H9 (cell line): ENCODE measurements around the gene GRIN2A. TPM values are rescaled to one million over a fixed set of nuclear protein-coding genes. Genes with fewer than 3 reads are reported as not detected.

Experiments
- DNase-seq: peaks from one replicate; pipeline ENCODE4 v3.0.0-alpha.2; 2017
- H2AFZ ChIP-seq: one replicate; pipeline ENCODE4 v1.6.1; 2013; ENCODE audit warnings: mild to moderate bottlenecking, low read length, control low read depth, moderate library complexity
- H2AK5ac ChIP-seq: 2 replicates; pipeline ENCODE4 v1.6.1; 2013; ENCODE audit warnings: low read length, control low read depth, mixed read lengths; ENCODE audit not compliant: insufficient read length
- H2BK120ac ChIP-seq: one replicate; pipeline ENCODE4 v1.6.1; 2013; ENCODE audit warnings: low read depth, mild to moderate bottlenecking, low read length, control low read depth, inconsistent platforms; ENCODE audit not compliant: poor library complexity, severe bottlenecking
- H2BK12ac ChIP-seq: 2 replicates; pipeline ENCODE4 v1.6.1; 2013; ENCODE audit warnings: low read length, control low read depth, mixed read lengths, low read depth; ENCODE audit not compliant: insufficient read length
- H2BK15ac ChIP-seq: 2 replicates; pipeline ENCODE4 v1.6.1; 2013; ENCODE audit warnings: low read depth, low read length, control low read depth
- H2BK20ac ChIP-seq: one replicate; pipeline ENCODE4 v1.6.1; 2013; ENCODE audit warnings: low read depth, mild to moderate bottlenecking, low read length, control low read depth, inconsistent platforms; ENCODE audit not compliant: poor library complexity, severe bottlenecking
- H2BK5ac ChIP-seq: 2 replicates; pipeline ENCODE4 v1.6.1; 2013; ENCODE audit warnings: low read length, control low read depth, mixed read lengths; ENCODE audit not compliant: insufficient read length
- H3K14ac ChIP-seq: 2 replicates; pipeline ENCODE4 v1.6.1; 2013; ENCODE audit warnings: low read length, control low read depth; ENCODE audit not compliant: insufficient read depth
- H3K18ac ChIP-seq: 2 replicates; pipeline ENCODE4 v1.6.1; 2013; ENCODE audit warnings: low read depth, mild to moderate bottlenecking, mixed read lengths, low read length, control low read depth; ENCODE audit not compliant: insufficient read length
- H3K23ac ChIP-seq: 2 replicates; pipeline ENCODE4 v1.6.1; 2013; ENCODE audit warnings: low read length, control low read depth, mixed read lengths, low read depth; ENCODE audit not compliant: insufficient read length
- H3K23me2 ChIP-seq: 2 replicates; pipeline ENCODE4 v1.6.1; 2013; ENCODE audit warnings: low read depth, mild to moderate bottlenecking, mixed read lengths, low read length, control low read depth; ENCODE audit not compliant: insufficient read length, poor library complexity, severe bottlenecking
- H3K27ac ChIP-seq: 2 replicates; pipeline ENCODE4 v1.5.1; 2013; ENCODE audit warnings: low read length, control low read depth, mixed read lengths, low read depth; ENCODE audit not compliant: insufficient read length
- H3K27me3 ChIP-seq: 2 replicates; pipeline ENCODE4 v1.6.1; 2013; ENCODE audit warnings: low read length, control low read depth, inconsistent platforms; ENCODE audit not compliant: insufficient read depth
- H3K4ac ChIP-seq: 2 replicates; pipeline ENCODE4 v1.6.1; 2013; ENCODE audit warnings: low read depth, mild to moderate bottlenecking, control low read depth, inconsistent platforms, low read length, moderate library complexity
- H3K4me1 ChIP-seq: 2 replicates; pipeline ENCODE4 v1.6.1; 2013; ENCODE audit warnings: low read length, control low read depth, inconsistent platforms; ENCODE audit not compliant: insufficient read depth
- H3K4me2 ChIP-seq: 2 replicates; pipeline ENCODE4 v1.6.1; 2013; ENCODE audit warnings: low read length, control low read depth, mixed read lengths; ENCODE audit not compliant: insufficient read length, insufficient read depth
- H3K56ac ChIP-seq: 2 replicates; pipeline ENCODE4 v1.6.1; 2013; ENCODE audit warnings: low read depth, mild to moderate bottlenecking, mixed read lengths, low read length, control low read depth; ENCODE audit not compliant: insufficient read length
- H3K79me1 ChIP-seq: 2 replicates; pipeline ENCODE4 v1.6.1; 2013; ENCODE audit warnings: low read depth, mild to moderate bottlenecking, moderate library complexity, low read length, control low read depth, inconsistent platforms; ENCODE audit not compliant: insufficient read depth, poor library complexity, severe bottlenecking
- H3K79me2 ChIP-seq: 2 replicates; pipeline ENCODE4 v1.6.1; 2013; ENCODE audit warnings: low read length, control low read depth, inconsistent platforms; ENCODE audit not compliant: insufficient read depth
- H3K9ac ChIP-seq: 2 replicates; pipeline ENCODE4 v1.6.1; 2013; ENCODE audit warnings: low read length, control low read depth, mixed read lengths; ENCODE audit not compliant: insufficient read length; ENCODE audit errors: extremely low read depth
- H3K9me3 ChIP-seq: one replicate; pipeline ENCODE4 v1.6.1; 2013; ENCODE audit warnings: low read depth, low read length, inconsistent platforms; ENCODE audit not compliant: control insufficient read depth
- H3T11ph ChIP-seq: one replicate; pipeline ENCODE4 v1.6.1; 2013; ENCODE audit warnings: mild to moderate bottlenecking, low read length, control low read depth, inconsistent platforms
- H4K20me1 ChIP-seq: one replicate; pipeline ENCODE4 v1.6.1; 2013; ENCODE audit not compliant: control insufficient read depth, insufficient read length, insufficient read depth
- H4K5ac ChIP-seq: 2 replicates; pipeline ENCODE4 v1.6.1; 2013; ENCODE audit warnings: low read depth, mild to moderate bottlenecking, mixed read lengths, low read length, control low read depth; ENCODE audit not compliant: insufficient read length
- H4K8ac ChIP-seq: replicated peaks from 2 replicates; pipeline ENCODE4 v1.6.1; 2013; ENCODE audit warnings: low read length, control low read depth, mixed read lengths, low read depth; ENCODE audit not compliant: insufficient read length
- H4K91ac ChIP-seq: 2 replicates; pipeline ENCODE4 v1.6.1; 2013; ENCODE audit warnings: low read depth, mild to moderate bottlenecking, moderate library complexity, mixed read lengths, low read length, control low read depth; ENCODE audit not compliant: insufficient read length
- H3K27ac Mint-ChIP-seq, 3 experiments: 2 replicates in 2 of 3; 3 replicates in 1 of 3; pipeline ENCODE4 v1.8.0; 2020 to 2021; ENCODE audit warnings: mixed read lengths in 3 of 3, mild to moderate bottlenecking in 1 of 3, moderate library complexity in 1 of 3
- H3K27me3 Mint-ChIP-seq: 2 replicates; pipeline ENCODE4 v1.8.0; 2021; ENCODE audit warnings: low read depth, mild to moderate bottlenecking, moderate library complexity, mixed read lengths
- H3K36me3 Mint-ChIP-seq, 3 experiments: 2 replicates in 2 of 3; 3 replicates in 1 of 3; pipeline ENCODE4 v1.8.0; 2020 to 2021; ENCODE audit warnings: low read depth in 3 of 3, mixed read lengths in 3 of 3; ENCODE audit not compliant: insufficient read depth in 1 of 3
- H3K4me1 Mint-ChIP-seq, 2 experiments: 2 replicates each; pipeline ENCODE4 v1.8.0; 2020; ENCODE audit warnings: mixed read lengths in 2 of 2
- H3K4me3 Mint-ChIP-seq, 2 experiments: 2 replicates in 1 of 2; 3 replicates in 1 of 2; pipeline ENCODE4 v1.8.0; 2020 to 2021; ENCODE audit warnings: mild to moderate bottlenecking in 2 of 2, mixed read lengths in 2 of 2, moderate library complexity in 1 of 2
- H3K9me3 Mint-ChIP-seq, 2 experiments: 2 replicates in 1 of 2; 3 replicates in 1 of 2; pipeline ENCODE4 v1.8.0; 2020; ENCODE audit warnings: mild to moderate bottlenecking in 2 of 2, mixed read lengths in 2 of 2, moderate library complexity in 1 of 2
- WGBS: extraction: QIAGEN DNeasy Blood & Tissue Kit; methylation state at CpG from one replicate; pipeline ENCODE4 v1.1.7; 2013; ENCODE audit warnings: missing lambda C conversion rate, low lambda C conversion rate, mixed read lengths; ENCODE audit not compliant: insufficient read length; ENCODE audit errors: extremely low coverage; 5-methylcytosine and 5-hydroxymethylcytosine counted together
- total RNA-seq: library from RNA; stranded (reverse); gene quantifications from 2 replicates; pipeline ENCODE4 v1.2.1, GENCODE V29; 2021
- TF ChIP-seq, protein P1 (sequence below): fragments of 200-600 bp; sonication (generic); conservative IDR thresholded peaks from 3 replicates; pipeline ENCODE4 v1.8.0; 2021; ENCODE audit warnings: antibody characterized with exemption, mild to moderate bottlenecking

GRIN2A gene
- total RNA-seq, 1 experiment from 2014 or later: 1.5 TPM

DNA sequence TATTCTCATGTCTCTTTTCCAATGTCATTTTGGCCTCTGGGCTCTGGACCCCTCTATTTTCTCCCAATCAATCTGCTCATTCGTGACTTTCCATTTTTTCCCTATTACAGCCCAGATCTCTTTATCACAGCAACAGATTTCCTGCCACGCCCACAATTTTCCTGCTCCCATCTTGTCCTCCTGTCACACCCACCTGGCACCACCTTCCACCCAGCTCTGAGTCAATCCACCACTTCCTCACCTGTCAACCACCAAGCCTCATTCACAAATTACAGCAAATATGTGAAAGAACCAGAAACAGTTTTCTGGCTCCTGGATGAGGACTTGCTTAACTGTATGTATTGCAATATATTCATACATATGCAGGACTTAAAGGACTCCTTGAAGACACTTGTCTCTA, 311.3 kb downstream of the GRIN2A start:
- Histone ChIP-seq H2AFZ (no peak overlapping the region), H2BK15ac (no peak overlapping the region), H3K9ac (no peak overlapping the region), H2BK20ac (no peak overlapping the region), H3K27ac (no peak overlapping the region), H4K20me1 (no peaks in the 10 kb centered on the region), H3K4me1 (peaks cover 4% of the 10 kb centered on the region; the same call in 1 of the 2 replicates), H3K79me1 (no peaks in the 10 kb centered on the region), H4K5ac (no peak overlapping the region), H3K14ac (no peak overlapping the region), H4K8ac (no peak overlapping the region), H3K18ac (no peak overlapping the region), H2BK120ac (no peak overlapping the region), H3K23me2 (no peaks in the 10 kb centered on the region), H2AK5ac (no peak overlapping the region), H2BK12ac (no peak overlapping the region), H4K91ac (no peak overlapping the region), H3K27me3 (no peaks in the 10 kb centered on the region), H3T11ph (no peak overlapping the region), H3K9me3 (no peaks in the 10 kb centered on the region), H3K79me2 (no peaks in the 10 kb centered on the region), H3K23ac (no peak overlapping the region), H3K4ac (no peak overlapping the region), H3K56ac (no peak overlapping the region), H3K4me2 (no peak overlapping the region), H2BK5ac (no peak overlapping the region)
- WGBS: no CpG with 5 or more reads among the region's 2 CpGs
- H3K4me1 Mint-ChIP-seq: peaks cover 18 to 21% of the 10 kb centered on the region in 2 experiments
- peaks cover 0 to 2% of the 10 kb centered on the region in 2 experiments; a peak in 2 of 5 replicates for H3K9me3 Mint-ChIP-seq
- no peak for DNase-seq
- TF ChIP-seq, protein P1, sequence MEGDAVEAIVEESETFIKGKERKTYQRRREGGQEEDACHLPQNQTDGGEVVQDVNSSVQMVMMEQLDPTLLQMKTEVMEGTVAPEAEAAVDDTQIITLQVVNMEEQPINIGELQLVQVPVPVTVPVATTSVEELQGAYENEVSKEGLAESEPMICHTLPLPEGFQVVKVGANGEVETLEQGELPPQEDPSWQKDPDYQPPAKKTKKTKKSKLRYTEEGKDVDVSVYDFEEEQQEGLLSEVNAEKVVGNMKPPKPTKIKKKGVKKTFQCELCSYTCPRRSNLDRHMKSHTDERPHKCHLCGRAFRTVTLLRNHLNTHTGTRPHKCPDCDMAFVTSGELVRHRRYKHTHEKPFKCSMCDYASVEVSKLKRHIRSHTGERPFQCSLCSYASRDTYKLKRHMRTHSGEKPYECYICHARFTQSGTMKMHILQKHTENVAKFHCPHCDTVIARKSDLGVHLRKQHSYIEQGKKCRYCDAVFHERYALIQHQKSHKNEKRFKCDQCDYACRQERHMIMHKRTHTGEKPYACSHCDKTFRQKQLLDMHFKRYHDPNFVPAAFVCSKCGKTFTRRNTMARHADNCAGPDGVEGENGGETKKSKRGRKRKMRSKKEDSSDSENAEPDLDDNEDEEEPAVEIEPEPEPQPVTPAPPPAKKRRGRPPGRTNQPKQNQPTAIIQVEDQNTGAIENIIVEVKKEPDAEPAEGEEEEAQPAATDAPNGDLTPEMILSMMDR: no peak
- H3K27ac Mint-ChIP-seq: peak overlapping the region in 1 of 3 experiments; percentile 5; a peak in 1 of 7 replicates
- H3K36me3 Mint-ChIP-seq: no peaks in the 10 kb centered on the region; a peak in 1 of 7 replicates
- no peak overlapping the region for H3K4me3 Mint-ChIP-seq
- H3K27me3 Mint-ChIP-seq: no peaks in the 10 kb centered on the region; the same call in 1 of the 2 replicates
